Femur (tissue), 1 donor: ENCODE results near the gene SPNS3.

Experiments used
- DNase-seq: peaks from one replicate; pipeline ENCODE4 v3.0.0-alpha.2; 2017

The SPNS3 gene

GRCh38 chr17:4511199-4511932 lies 77.6 kb downstream of the SPNS3 start:
- DNase-seq, result no peak

GRCh38 chr17:4512156-4513112 lies 78.7 kb downstream of the SPNS3 start:
- DNase-seq, result no peak

- DNase-seq, result no peak
These were observed 79.6 kb downstream of the SPNS3 start for GRCh38 chr17:4513113-4514032.

DNA sequence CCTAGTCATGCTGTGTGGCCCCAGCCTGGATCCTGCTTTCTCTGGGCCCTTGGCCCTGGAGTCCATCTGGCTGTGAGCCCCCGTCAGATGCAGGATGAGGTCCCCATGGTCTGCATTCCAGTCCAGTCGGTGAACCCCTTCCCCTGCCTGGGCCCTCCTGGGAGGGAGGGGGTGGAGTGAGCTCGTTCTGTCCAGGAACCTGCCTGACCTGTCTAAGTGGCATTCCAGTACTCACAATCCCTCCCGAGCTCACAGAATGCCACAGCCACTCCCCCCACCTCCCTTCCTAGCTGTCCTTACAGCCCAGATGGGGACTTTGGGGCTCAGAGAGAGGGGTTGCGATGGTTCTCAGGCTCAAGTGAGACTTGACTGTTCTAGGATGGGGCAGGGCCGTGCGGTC lies 80.5 kb downstream of the SPNS3 start:
- no peak for DNase-seq

GRCh38 chr17:4514779-4515178 lies 81.0 kb downstream of the SPNS3 start:
- no peak for DNase-seq

GRCh38 chr17:4515501-4515900 lies 81.8 kb downstream of the SPNS3 start:
- DNase-seq, result no peak

DNA sequence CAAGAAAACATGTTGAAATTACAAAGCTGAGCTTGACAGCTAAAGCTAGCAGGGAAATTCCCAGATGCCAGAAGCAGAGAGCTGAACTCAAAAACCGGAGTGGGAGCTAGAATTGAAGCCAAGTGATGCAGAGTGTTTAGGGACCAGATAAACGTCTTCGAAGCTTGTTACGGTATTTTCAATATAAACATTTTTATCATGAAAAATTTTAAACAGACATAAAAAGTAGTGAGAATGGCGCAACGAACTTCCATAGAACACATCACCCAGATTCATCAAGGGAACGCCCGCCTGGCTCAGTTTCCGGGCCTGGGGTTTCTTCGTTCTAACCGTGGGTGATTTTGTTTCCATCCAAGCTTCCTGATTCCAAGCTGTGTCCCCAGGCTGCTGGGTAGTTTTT lies 83.0 kb downstream of the SPNS3 start:
- DNase-seq, result no peak

GRCh38 chr17:4518901-4519300 lies 85.2 kb downstream of the SPNS3 start:
- no peak for DNase-seq

GRCh38 chr17:4519361-4519788 lies 85.6 kb downstream of the SPNS3 start:
- peak; percentile 76 for DNase-seq

- DNase-seq, result no peak
These were observed 86.5 kb downstream of the SPNS3 start for GRCh38 chr17:4520060-4520893.

DNA sequence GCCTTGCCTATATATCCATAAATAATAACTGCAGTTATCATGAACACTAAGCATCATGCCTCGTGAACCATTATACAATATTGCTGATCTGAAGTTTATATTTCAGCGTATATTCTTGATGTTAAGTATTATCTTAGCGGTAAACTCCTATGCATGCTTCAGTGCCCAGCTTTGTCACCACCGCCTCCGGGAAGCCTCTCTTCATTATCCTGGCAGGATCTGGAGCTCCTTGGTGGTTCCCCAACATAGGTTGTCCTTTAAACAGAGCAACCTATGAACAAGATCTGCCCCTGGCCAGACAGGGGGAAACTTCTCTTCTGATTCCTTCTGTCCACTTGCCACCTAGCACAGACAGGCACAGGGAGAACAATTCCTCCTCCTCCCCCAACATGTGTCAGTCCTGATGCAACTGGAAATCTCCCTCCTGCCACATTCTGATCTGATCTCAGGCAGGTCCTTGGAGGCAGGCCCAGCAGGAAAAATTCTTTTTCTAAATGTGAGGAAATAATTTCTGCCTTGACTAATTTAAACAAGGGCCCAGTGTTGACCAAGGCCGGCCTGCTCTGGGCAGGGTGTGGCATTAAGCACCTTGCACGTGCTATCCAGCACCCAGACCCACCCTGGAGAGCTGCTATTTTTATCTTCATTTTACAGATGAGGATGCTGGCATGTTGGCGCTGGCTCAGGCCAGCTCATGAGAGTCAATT lies 87.3 kb downstream of the SPNS3 start:
- no peak for DNase-seq

- no peak for DNase-seq
These were observed 88.9 kb downstream of the SPNS3 start for GRCh38 chr17:4522661-4523060.

- no peak for DNase-seq
These were observed 90.2 kb downstream of the SPNS3 start for GRCh38 chr17:4523946-4524345.

GRCh38 chr17:4525691-4526397 lies 92.1 kb downstream of the SPNS3 start:
- no peak for DNase-seq

DNA sequence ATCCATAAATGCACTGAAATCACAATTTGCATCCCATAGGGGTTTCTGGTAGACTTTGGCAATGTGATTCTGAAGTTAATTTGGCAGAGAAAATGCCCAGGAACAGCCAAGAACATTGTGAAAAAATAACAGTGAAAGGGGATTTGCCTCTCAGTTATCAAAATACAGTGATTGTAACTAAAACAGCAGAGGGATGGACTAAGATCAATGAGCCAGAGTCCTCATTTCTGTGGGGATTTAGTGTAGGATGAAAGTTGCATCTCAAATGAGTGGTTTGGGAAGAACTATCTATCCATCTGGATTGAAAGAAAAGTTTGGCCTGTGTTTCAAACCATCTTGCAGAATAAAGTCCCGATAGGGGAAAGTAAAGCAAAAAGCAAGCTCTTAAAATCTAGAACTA lies 93.4 kb downstream of the SPNS3 start:
- no peak for DNase-seq

DNA sequence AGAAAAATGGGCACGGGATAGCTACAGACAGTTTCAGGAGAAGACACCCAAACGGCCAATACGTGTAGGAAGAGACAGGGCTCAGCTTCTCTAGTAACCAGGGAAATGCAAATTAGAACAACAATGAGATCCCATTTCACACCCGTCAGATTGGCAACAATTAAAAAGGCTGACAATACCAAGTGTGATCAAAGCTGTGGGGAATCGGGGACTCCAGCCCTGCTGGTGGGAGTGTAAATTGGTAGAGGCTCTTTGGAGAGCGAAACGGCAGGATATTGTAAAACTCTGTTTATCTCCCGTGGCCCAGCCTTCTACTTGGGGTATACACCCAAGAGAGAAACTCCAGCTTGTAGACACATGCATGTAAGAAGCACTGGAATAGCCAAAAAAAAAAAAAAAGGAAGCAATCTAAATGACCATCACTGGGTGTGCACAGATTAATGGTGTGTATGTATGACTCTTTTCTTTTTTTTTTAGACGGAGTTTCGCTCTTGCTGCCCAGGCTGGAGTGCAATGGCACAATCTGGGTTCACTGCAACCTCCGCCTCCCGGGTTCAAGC lies 93.9 kb downstream of the SPNS3 start:
- DNase-seq, result no peak

- DNase-seq, result no peak
These were observed 95.9 kb downstream of the SPNS3 start for GRCh38 chr17:4529533-4530152.

DNA sequence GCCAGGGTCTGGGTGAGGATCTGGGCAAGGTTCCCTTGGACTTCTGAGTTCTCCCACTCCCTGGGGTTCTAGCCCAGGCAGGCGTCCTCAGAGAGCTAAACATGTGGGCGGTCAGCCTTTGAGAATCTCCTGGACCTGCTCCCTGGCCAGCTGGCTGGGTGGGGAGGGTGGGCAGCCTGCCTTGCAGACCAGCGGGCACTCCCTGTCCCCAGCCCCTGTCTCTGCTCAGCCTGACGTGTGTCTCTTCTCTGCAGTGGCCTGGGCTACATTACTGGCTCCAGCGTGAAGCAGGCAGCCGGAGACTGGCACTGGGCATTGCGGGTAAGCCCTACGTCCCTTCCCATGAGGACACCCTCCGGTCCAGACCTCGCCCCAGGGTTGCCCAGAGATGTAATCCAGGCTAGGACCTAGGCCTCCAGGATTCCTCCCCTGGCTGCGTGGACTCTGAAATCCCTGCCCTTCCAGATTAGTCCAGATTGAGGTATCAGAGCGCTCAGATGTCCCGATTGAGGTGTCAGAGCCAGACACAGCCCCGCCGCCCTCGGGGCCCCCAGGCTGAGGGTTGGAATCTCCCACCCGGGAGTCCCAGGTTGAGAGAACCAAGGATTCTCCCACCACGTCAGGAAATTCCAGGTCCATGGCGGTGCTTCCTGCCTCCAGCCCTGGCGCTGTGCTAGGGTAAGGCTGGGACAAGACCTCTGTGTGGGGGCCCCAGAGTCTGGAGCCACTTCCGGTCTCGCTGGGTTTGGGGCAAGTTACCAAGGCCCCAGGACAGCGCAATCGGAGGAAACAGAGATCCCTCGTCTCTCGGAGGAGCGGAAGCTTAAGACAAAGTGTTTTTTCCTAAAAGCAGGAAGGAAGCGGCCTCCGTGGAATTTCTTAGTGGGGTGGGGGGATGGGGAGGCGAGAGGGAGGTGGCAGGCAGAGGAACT lies 97.3 kb downstream of the SPNS3 start:
- DNase-seq, result no peak
